Activated T-helper 9 cell treated with anti-CD3 and anti-CD28 coated beads, Interleukin-2, amount 50 U/mL, for 16 hours (primary cell): ENCODE results near the gene PPP2R2C.

Experiments used
- DNase-seq: peaks from one replicate; pipeline ENCODE4 v3.0.0-alpha.2; 2020; ENCODE audit warnings: low read depth

Gene PPP2R2C

DNA sequence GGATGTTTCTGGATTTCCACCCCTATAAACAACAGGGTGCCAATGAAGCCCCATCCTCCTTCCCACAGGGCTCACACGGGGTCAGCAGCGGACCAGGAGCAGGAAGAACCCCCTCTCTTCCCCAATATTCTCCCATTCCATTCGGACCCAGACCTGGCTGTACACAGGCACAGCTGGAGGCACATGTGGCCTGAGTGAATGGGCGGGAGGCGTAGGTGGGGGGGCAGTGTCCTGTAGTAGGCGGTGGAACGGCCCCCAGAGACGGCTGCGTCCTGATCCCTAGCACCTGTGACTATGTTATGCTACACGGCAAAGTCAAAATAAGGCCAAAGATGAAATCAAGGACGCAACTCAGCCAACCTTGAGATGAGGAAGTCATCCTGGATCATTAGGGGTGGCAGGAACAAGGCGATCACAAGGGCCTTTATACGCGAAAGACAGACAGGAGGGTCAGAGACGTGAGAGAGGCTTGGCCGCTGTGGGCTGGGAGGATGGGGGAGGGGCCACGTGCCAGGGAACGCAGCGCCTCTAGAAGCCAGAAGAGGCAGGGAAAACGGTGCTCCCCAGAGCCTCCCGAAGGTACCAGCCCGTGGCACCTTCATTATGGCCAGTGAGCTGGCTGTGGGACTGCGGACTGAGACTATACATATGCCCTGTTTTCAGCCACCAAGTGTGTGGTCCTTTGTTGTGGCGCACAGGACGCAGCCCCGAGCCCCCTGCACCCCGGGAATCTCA, 127.2 kb downstream of the PPP2R2C start:
- no peak for DNase-seq

DNA sequence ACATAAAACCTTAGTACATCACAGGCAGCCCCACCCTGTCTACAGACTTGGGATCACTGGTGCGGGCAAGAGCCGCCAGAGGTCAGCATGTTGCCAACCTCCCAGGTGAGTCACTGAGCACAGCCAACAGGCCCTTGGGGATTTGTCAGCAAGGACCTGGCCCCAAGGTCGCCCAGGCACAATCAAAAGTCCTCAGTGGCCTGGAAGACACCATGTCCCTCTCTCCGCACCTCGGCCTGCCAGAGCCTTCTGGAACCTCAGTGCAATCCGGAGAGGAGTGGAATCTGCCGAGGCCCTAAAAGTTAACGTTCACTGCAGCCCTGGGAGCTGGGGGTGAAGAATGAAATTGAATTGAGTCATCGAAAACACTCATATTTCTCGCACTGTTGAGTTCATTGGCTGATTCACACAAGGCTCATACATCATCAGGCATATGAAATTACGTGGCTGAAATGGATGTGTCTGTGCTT, 128.4 kb downstream of the PPP2R2C start:
- no peak for DNase-seq

DNA sequence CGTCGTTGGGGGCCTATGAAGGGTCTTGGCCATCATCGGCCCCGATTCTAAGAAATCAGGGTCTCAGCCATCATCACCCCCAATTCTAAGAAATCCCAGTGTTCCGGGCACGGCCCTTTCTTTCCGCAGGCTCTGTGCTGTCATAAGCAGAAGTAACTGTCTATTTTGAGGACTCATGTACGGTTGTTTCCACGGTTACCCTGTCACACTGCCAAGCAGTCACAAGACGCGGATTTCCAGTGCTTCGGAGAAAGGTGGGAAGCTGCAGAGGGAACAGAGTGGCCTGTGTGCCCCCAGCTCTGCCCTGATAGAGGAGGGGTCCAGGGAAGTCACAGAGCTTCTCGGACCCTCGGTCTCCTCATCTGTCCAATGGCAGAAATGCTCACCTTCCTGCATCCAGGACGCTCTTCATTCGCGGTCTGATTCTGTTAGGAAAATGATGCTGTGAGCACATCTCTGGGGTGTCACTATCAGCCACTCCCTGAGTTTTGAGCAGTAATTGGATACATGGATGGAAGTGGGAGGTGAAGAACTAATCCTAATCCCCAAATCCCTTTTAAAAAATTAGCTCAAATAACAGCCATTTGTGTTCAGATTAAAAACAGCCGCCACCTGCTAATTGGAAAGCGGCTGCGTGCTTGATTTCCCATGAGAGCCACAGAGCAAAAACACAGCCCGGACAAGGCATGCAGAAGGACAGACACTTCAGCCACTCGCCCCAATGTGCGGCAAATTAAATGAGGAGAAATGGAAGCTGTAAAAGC, 129.7 kb downstream of the PPP2R2C start:
- no peak for DNase-seq

DNA sequence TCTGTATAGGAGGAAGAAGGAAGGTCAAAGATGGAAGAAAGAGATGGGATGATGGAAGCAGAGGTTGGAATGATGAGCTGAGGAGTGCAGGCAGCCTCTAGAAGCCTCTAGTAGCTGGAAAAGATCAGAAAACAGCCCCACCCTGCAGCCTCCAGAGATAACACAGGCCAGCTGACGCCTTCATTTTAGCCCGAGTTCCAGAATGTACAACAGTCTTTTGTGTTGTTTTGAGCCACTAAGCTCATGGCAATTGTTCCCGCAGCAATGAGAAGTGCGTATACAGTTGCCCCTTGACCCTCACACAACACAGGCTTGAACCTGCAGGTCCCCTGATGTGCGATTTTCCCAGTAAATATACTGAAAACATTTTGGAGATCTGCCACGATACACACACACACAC, 130.7 kb downstream of the PPP2R2C start:
- no peak for DNase-seq

DNA sequence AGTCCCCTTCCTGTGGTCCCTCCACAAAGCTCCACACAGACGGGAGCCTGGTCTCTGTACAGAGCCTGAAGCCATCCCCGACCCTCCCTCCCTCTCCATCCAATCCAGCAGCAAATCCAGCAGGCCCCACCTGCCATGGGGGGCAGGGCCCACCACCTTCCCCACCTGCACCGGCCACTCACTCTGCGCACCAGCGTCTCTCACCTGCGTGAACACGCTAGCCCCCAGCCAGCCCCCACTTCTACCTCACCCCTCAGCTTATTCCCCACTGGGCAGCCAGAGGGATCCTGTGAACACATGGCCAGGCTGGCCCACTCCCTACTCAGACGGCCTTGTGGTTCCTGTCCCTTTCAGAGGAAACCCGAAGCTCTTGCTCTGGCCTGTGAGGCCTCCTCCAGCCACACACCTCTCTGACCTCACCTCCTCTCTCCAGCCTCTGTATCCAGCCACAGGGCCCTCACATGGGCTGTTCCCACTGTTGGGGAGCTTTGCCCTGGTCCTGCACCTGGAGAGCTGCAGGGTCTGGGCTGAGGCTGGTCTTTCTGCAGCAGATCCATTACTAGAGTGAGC, 131.9 kb downstream of the PPP2R2C start:
- no peak for DNase-seq

DNA sequence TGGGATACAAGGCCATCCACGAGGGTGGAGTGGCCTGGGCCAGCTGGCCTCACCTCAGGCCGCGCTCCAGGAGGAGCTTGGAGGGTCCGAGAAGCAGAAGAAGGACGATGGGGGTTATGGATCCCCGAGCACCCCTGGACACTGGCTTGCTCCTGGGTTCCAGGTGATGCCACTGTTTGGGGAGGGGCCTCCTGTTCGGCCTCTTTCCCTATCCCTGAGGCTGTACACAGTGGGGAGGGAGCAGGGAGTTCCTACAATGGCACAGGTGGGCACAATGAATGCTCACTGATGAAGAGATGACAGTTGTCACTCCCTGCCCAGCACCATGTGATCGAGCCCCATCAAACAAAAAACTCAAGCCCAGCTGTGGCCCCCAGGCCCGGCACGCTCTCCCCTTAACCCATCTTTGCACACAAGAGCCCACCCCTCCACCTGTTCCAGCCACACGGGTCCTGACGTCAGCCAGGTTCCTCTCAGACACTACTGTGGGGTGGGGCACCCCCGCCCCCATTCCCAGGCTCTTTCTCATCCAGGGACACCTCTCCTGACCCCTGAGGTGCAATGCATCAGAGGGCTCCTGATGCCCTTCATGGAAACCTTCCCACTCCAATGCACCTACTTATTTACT, 132.5 kb downstream of the PPP2R2C start:
- DNase-seq = no peak

DNA sequence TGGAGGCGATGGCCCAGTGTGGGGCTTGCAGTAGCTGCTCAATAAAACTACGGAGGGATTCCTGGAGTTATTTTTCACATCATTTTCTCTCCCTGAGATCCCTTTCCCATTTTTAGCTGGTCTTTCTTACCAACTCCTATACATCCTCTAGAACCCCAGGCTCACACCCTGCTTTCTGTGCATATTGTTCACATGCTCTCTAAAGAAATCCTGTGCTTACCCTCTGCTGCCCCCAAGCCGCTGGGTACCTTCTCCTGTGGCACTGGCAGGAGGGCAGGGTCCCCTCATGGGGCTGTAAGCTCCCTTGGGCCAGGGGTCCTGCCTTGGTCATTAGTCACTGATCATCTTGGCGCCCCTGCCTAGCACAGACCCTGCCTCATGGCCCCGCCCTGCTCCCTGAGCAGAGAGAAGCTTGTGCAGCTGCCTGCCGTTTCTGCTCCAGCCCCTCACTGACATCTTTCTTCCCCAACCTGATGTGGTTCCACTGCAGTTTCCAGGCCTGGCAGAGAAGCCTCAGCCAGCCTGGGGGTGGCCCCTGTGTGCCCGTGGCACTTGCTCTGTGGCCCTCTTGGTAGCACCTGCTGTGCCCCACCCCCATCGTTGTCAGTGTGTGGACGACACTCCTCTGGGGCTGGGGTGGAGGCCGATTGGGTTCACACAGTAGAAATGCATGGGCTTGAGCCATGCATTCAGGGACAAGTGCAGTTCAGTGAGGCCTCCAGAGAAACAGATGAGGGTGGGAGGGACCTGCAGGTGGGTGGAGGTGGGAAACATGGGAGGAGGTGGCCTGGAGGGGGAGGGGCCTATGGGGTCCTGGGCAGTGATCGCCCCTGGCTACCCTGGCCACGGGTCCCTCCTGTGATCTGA, 133.2 kb downstream of the PPP2R2C start:
- DNase-seq = no peak

DNA sequence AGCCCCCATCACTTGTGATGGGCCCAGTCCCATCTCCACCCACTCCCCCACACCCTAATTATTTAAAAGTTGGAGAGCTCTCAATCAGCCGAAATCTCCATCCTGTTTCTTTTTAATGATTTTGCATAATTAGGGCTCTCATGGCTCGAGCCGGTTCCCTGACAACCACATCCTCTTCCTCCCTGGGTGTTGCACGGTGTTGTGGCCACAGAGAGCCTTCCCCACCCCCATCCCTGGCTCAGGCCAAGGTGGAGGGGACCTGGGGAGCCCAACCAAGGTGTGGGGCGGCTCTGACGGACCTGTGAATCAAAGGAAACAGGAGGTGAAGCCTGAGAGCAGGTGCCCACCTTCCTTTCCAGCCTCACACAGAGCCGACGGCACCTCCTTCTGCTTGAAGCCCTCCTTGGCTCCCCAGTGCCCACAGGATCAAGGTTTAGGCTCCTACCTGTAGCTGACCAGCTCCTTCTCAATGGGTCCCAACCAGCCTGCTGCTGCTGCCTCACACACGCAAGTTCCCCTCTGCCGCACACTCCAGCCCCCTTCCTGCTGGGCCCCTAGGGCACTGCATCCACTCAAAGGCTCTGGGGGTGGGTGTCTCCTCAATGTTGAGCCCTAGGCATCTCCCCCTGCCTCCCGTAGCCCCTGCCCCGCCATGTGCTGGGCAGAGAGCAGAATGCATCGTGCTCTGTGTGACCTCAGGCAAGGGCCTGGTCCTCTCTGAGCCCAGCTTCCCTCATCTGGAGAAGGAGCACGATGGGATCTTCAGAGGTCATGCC, 134.1 kb downstream of the PPP2R2C start:
- no peak for DNase-seq

DNA sequence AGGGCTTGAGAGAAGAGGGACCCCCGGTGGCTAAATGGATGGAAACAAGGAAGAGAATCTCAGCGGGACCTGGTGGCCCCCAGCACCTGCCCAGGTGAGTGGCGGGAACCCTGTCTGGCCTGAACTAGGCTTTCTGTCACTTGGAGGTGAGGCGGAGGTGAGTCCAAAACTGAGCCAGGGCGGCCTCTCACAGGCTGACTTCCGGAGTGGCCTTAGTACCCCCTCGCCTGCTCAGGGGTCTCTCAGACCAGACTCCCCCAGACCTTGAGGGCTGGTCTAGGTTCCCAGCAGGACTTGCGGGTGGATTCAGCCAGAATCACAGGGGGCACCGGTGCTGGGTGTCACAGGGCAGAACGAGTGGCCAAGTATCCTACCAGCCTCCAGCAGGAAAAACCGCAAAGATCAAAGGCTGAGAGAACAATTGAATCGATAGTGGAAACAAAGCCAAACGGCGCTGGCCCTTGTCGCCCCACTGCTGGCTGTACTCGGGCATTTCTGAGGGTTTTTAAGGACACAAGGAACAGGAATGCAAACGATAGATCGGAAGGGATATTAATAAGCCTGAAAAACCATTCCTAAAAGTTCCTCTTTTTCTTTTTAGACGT, 135.0 kb downstream of the PPP2R2C start:
- no peak for DNase-seq

DNA sequence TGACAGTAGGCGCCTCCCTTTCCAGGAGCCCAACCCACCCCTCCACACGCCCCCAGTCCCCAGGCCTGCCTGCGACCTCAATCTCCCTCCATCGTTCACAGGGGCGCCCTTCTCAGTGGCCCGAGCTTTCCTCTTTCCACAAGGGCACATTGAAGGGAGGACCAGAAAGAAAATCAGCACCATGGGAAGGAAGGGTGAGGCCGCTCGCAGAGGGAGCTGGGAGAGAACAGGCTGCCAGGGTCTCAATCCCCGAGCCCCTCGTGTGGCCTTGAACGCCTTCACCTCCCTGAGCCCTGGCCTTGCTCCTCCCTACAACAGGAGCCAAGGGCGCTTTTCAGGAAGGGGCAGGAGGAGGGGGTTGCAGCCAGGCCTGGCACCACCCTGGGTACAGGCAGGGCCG, 136.2 kb downstream of the PPP2R2C start:
- no peak for DNase-seq

DNA sequence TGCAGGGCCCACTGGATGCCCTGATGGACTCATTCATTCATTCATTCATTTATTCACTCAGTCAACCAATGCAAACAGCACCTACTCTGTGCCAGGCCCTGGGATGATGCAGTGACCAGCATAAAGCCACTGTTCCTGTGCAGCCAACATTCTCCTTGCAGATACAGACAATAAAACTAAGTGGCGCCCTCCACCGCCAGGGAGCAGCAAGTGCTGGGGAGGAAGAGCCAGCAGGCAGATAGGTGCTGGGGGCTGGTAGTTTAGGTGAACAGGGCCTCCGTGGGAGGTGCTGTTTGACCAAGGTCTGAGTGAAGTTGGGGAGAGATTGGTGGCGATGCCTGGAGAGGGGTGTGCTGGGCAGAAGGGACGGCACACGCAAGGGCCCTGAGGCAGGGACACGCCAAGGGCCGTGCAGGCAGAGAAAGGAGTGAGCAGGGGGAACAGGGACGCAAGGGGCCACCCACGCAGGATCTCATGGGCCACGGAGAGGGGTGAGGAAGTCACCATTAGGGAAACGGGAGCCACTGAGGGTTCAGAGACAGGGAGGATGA, 137.3 kb downstream of the PPP2R2C start:
- DNase-seq = no peak

DNA sequence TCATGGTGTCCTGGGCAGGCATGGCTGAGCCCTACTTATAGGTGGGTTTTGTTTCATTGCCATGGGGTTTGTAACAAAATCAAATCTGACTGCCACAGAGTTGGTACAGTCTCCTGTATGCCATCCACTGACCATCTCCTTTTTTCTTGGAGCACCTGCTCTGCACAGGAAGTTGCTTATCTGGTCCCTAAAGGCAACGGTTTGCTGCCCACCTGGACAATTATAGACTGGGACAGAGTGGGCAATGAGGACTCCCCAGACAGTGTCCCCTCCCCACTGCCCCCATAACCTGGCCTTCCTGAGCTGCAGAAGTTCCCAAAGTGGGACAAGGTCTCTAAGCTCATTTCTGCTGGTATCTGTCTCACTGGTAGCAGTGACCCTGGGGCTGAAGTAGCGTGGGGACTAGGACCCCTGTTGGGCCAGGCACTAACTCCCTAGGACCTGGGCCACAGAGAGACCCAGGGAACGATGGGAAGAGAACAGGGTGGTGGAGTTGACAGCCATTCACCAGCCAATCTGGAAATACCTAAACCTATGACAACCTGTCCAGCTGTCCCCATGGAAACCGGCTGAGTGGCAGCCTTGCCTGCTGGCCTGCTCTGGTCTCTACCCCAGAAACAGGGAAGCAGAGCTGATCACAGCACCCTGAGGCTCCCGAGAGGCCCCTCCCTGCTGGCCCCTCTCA, 138.1 kb downstream of the PPP2R2C start:
- DNase-seq = no peak

DNA sequence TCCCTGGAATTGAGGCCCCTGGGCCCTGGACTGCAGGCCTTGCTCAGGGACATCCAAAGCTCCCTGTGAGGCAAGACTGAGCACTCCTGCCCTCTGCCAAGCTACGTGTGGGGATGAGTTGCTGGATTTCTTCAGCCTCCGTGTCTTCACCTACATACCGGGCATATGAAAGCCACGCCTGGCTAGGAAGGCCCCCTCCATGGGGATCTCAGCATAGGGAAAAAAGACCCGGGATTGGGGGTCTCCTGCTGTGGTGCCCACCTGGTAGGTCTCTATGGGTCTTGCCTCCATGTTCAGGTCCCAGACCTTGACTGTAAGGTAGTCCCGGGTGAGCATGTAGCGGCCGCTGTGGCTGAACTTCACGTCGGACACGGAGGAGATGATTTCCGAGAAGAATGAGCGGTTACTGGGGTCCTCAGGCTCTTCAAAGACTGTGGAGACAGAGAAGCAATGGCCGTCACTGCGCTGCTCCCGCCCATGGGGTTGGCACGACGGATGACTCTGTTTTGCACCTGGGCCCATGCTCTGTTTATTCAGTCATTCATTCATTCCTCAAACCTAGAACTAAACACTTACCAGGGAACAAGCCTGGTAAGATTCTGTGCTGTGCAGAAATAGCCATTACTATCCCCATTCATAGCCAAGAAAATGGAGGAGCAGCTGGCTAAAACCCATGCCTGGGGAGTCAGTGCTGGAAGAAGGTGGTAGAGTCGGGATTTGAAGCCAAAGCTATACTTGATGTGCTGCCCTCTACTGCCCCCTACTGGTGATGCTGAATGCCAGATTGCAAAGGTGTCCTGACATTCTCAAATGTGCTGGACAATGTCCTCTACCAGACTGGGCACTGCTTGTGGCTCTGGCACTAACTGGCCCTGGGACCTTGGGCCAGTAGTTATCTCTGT, 138.9 kb downstream of the PPP2R2C start:
- DNase-seq = no peak

DNA sequence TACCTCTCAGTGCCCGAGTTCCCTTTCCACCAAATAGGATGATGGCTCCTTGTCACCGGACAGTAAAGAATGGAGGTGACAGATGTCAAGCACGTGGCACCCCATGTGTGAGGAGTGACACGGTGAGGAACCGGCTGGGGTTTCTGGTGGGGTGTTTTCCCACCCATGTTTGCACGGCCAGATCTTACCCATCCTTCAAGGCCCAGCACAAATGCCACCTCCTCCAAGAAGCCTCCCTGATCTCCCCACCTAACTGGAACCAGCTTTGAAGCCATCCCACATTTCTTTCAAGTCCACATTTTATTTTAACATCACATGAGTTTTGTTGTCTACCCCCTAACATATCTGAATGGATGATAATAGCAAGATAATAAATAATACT, 139.8 kb downstream of the PPP2R2C start:
- no peak for DNase-seq

DNA sequence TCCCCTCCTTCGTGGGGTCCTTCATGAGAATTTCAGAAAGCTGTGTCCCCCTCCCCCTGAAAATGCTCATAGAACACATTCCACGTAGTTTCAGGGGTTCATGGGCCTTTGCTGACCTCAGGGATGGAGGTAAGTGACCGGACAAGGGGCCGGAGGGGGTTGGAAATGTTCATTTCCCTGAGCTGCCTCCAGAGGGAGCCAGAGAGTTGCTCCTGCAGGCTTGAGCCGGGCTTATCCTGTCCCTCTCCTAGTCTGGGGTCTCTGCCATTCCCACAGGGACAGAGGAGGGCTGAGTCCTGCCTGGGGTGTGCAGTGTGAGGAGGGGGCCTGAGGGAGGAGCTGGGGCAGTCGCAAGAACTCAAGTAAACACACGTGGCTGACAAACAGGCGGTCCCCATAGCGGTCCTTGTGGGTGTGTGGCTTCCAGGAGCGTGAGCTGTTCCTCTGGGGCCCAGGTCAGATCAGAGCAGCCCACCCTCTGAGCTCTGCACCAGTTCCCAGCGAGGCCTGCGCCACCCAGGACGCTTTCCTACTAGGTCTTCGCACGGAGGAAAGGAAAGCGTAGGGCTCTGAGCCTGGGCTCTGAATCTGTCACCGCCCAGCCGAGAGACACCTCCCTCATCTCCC, 140.3 kb downstream of the PPP2R2C start:
- no peak for DNase-seq

DNA sequence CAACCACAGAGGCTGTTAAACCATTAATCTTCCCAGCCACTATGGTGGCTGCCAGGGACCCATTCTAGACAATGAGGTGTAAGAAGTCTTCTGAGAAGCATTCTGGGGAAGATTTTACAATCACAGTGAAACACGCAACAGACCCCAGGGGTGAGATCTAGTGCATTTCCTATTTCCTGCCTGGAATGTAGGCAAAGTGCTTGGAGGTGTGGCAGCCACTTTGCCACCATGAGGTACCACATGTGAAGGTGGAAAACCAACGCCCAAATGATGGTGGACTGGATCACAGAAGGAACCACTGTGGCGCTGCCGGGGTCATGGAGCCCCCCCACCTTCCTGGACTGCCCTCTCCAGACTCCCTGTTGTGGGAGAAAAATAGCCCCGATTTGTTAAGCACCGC, 140.9 kb downstream of the PPP2R2C start:
- no peak for DNase-seq

DNA sequence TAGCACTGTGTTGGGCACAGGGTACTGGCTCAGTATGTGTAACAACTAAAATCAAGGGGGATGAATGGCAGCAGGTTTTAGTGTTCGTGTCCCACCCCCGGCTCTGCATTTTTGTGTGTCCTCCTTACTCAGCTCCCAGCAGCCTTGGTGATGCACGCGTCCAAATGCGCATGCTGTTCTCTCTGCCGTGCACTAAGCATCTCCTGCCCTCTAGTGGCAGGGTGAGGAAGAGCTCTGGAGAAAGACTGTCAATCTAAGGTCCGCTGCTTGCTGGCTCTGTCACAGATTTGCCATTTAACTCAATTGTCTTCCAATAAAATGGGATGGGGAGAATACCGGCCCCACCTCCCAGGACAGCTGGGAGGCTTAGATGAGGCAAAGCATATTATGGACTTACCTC, 141.4 kb downstream of the PPP2R2C start:
- DNase-seq = no peak

DNA sequence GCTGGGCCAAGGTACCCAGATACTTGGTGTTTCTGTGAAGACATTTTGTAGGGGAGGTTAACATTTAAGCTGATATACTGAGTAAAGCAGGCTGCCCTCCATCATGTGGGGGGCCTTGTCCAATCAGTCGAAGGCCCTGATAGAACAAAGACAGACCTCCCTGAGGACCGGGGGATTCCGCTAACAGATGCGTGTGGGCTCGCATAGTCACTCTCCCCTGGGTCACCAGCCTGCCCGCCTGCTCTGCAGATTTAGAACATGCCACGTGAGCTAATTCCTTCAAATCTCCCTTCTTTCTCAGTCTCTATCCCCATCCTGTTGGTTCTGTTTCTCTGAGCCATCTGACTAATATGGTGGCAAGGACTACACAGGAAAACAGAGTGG, 142.0 kb downstream of the PPP2R2C start:
- no peak for DNase-seq
